Peyer's patch (tissue), 4 donors: ENCODE measurements around the gene CDH23. TPM values are rescaled to one million over a fixed set of nuclear protein-coding genes. Genes with fewer than 3 reads are reported as not detected.

Experiments
- DNase-seq, 3 donors: peaks; one replicate each; pipeline ENCODE4 v3.0.0-alpha.2; 2017 to 2019
- H3K27ac ChIP-seq, 4 donors: fragments of 200-600 bp; sonication (generic); one replicate each; pipeline ENCODE4 v1.5.1; 2016 to 2019
- H3K27me3 ChIP-seq, 2 donors: fragments of 200-600 bp; sonication (generic); one replicate each; pipeline ENCODE4 v1.5.1; 2019
- H3K36me3 ChIP-seq, 3 donors: fragments of 200-600 bp; sonication (generic); one replicate each; pipeline ENCODE4 v1.5.1; 2016 to 2019
- H3K4me1 ChIP-seq, 4 donors: fragments of 200-600 bp; sonication (generic); one replicate each; pipeline ENCODE4 v1.5.1; 2016 to 2019
- H3K4me3 ChIP-seq, 4 donors: fragments of 200-600 bp; sonication (generic); 1 replicate in 3 of 4; 2 replicates in 1 of 4; pipeline ENCODE4 v1.5.1; 2016 to 2019; ENCODE audit warnings: mild to moderate bottlenecking in 1 of 4
- H3K9me3 ChIP-seq, 4 donors: fragments of 200-600 bp; sonication (generic); one replicate each; pipeline ENCODE4 v1.5.1; 2016 to 2019; ENCODE audit warnings: mild to moderate bottlenecking in 1 of 4
- POLR2A ChIP-seq, 2 donors: fragments of 450-650 bp; IDR thresholded peaks; one replicate each; pipeline ENCODE4 v1.5.1; 2017; ENCODE audit warnings: antibody characterized with exemption in 2 of 2, mild to moderate bottlenecking in 2 of 2, moderate library complexity in 2 of 2
- total RNA-seq, 4 donors: library from RNA; depleted of rRNA; stranded (reverse); fragments of >200 nt; gene quantifications; one replicate each; pipeline ENCODE4 v1.1.0, GENCODE V29; 2016
- TF ChIP-seq, protein P1 (sequence below), 6 experiments: fragments of 450-650 bp in 4 of 6; fragments of 200-600 bp in 2 of 6; sonication (generic) in 1 of 6; IDR thresholded peaks; one replicate each; pipeline ENCODE4 v1.5.1; 2017 to 2019; ENCODE audit warnings: antibody characterized with exemption in 6 of 6, mild to moderate bottlenecking in 3 of 6, moderate library complexity in 1 of 6

CDH23 gene
- total RNA-seq, 4 donors from 2014 or later: 3.2 to 9.9 (median 5.4) TPM

DNA sequence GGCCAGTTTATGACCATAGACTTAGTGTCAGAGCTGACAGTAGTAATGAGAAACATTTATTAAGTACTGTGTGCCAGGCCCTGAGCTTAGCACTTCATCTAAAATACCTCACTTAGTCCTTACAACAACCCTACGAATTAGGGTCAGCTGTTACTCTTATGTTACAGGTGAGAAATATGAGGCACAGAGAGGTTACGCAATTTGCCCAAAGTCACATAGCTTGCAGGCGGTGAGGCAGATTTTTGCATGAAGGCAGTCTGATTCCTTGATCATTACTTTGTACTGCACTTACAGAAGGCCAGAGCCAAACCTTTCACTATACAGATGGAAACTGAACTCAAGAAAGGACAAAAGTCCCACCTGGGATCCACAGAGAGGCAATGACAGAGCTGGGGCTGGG, 10.2 kb downstream of the CDH23 start:
- Histone ChIP-seq H3K4me1 (no peaks in the 10 kb centered on the region), H3K4me3 (no peak overlapping the region), H3K36me3 (no peaks in the 10 kb centered on the region), H3K27me3 (no peaks in the 10 kb centered on the region), H3K9me3 (peaks cover 0 to 3% (median 0%) of the 10 kb centered on the region in 4 donors), H3K27ac (no peak overlapping the region)
- DNase-seq: peak in 1 of 3 donors; percentile 10
- TF ChIP-seq POLR2A (IDR thresholded peaks at IDR 0.05): no peak
- TF ChIP-seq, protein P1, sequence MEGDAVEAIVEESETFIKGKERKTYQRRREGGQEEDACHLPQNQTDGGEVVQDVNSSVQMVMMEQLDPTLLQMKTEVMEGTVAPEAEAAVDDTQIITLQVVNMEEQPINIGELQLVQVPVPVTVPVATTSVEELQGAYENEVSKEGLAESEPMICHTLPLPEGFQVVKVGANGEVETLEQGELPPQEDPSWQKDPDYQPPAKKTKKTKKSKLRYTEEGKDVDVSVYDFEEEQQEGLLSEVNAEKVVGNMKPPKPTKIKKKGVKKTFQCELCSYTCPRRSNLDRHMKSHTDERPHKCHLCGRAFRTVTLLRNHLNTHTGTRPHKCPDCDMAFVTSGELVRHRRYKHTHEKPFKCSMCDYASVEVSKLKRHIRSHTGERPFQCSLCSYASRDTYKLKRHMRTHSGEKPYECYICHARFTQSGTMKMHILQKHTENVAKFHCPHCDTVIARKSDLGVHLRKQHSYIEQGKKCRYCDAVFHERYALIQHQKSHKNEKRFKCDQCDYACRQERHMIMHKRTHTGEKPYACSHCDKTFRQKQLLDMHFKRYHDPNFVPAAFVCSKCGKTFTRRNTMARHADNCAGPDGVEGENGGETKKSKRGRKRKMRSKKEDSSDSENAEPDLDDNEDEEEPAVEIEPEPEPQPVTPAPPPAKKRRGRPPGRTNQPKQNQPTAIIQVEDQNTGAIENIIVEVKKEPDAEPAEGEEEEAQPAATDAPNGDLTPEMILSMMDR (IDR thresholded peaks at IDR 0.05): no peak

DNA sequence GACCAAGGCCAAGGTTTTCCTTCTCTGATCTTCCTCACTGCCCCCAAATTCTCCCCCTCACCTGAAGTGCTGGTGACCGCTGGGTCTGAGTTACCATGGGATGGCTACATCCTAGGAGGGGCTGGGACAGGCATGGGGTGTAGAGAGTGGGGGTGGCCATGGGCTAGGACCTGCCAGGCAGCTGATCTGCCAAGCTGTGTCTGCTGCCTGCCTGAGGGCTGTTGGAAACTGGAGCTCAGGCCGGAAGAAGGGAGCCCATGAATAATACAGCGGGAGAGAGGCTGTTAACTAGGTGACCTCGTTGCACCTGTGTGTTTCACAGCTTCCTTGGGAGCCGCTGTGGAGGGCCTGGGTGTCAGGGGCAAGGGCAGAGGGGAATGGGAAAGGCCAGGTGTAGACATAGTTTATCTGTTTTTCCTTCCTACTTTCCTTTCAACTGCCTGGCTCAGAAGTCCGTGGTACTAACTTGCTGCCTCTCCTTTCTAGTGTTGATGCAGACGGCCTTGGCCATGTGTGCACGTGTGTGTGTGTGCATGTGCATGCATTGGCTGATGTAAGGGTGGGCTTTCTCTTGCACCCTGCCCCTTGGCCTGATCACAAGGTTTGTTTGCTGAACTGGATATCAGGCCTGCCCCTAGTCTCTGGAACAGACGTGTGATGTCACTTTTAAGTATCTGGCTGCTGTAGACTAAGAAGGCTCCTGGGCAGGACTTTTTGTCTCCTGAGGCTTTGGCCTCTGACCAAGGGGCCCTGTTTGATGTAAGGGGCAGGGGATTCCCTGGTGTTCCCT, 11.9 kb downstream of the CDH23 start:
- no peaks in the 10 kb centered on the region for H3K36me3 ChIP-seq
- H3K27ac ChIP-seq: no peak overlapping the region
- H3K27me3 ChIP-seq: no peaks in the 10 kb centered on the region
- DNase-seq: peak in 1 of 3 donors; percentile 10
- no peaks in the 10 kb centered on the region for H3K4me1 ChIP-seq
- no peak overlapping the region for H3K4me3 ChIP-seq
- H3K9me3 ChIP-seq: peaks cover 0 to 3% (median 0%) of the 10 kb centered on the region in 4 donors
- no peak for TF ChIP-seq POLR2A (IDR thresholded peaks at IDR 0.05)
- TF ChIP-seq, protein P1 (IDR thresholded peaks at IDR 0.05): no peak

DNA sequence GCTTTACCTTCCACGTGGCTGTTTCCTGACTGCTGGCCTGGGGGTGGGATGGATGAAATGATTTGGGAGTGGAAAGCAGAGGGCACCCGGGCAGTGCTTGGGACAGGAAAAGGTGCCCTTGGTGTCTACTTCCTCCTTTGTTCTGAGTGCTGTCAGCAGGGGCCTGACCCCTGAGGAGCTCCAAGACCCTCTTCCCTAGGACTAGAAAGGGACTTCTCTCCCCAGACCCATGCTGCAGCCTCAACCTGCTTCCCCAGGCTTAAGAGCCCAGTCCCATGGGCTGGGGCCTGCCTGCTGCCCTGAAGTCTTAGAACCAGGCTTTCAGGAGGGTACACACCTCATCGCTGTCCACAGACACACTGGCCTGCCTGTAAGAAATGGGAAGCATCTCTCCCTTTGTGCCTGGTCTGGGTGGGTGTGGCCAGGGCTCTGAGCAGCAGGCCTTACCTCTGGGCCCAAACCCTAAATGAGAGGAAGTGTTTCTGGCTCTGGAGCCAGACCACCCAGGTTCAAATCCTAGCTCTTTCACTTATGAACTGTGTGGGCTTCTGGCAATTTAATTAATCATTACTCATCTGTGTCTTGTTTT, 12.9 kb downstream of the CDH23 start:
- Histone ChIP-seq H3K4me1 (no peaks in the 10 kb centered on the region), H3K36me3 (no peaks in the 10 kb centered on the region), H3K4me3 (no peak overlapping the region), H3K27me3 (no peaks in the 10 kb centered on the region), H3K9me3 (peaks cover 0 to 3% (median 0%) of the 10 kb centered on the region in 4 donors), H3K27ac (no peak overlapping the region)
- DNase-seq: peak in 1 of 3 donors; percentile 24
- TF ChIP-seq, protein P1 (IDR thresholded peaks at IDR 0.05): no peak
- no peak for TF ChIP-seq POLR2A (IDR thresholded peaks at IDR 0.05)

- H3K27me3 ChIP-seq: no peaks in the 10 kb centered on the region
- H3K4me1 ChIP-seq: no peaks in the 10 kb centered on the region
- no peaks in the 10 kb centered on the region for H3K36me3 ChIP-seq
- H3K9me3 ChIP-seq: peaks cover 0 to 3% (median 0%) of the 10 kb centered on the region in 4 donors
- H3K4me3 ChIP-seq: no peak overlapping the region
- no peak for DNase-seq
- H3K27ac ChIP-seq: no peak overlapping the region
- no peak for TF ChIP-seq POLR2A (IDR thresholded peaks at IDR 0.05)
- TF ChIP-seq, protein P1 (IDR thresholded peaks at IDR 0.05): no peak
These were observed 16.9 kb downstream of the CDH23 start for GRCh38 chr10:71413581-71413980.

- H3K9me3 ChIP-seq: peaks cover 0 to 3% (median 0%) of the 10 kb centered on the region in 4 donors
- no peak for TF ChIP-seq POLR2A (IDR thresholded peaks at IDR 0.05)
- TF ChIP-seq, protein P1 (IDR thresholded peaks at IDR 0.05): no peak
These were observed 17.6 kb downstream of the CDH23 start for GRCh38 chr10:71414359-71414758.

More at GRCh38 chr10:71414359-71414758, 17.6 kb downstream of the CDH23 start:
- Histone ChIP-seq H3K27me3 (no peaks in the 10 kb centered on the region), H3K36me3 (no peaks in the 10 kb centered on the region), H3K4me3 (no peak overlapping the region), H3K4me1 (no peaks in the 10 kb centered on the region), H3K27ac (no peak overlapping the region)
- DNase-seq: no peak
